K562 (cell line): ENCODE data around the gene PPM1D. TPM values are rescaled to one million over a fixed set of nuclear protein-coding genes. Genes with fewer than 3 reads are reported as not detected.
A peak's percentile ranks its signal among the peaks of the same experiment; 100 is the strongest.

Experiments
- BACH1 ChIP-seq: fragments of 200-800 bp; sonication (Bioruptor generic); IDR thresholded peaks from 2 replicates; pipeline ENCODE4 v1.6.1; 2016; ENCODE audit warnings: missing genetic modification characterization, missing compliant biosample characterization
- NCOA2 ChIP-seq, 2 experiments: fragments of 450-650 bp; IDR thresholded peaks; 2 replicates each; pipeline ENCODE4 v1.6.1; 2018; ENCODE audit warnings: mild to moderate bottlenecking in 2 of 2, moderate library complexity in 1 of 2; ENCODE audit not compliant: partially characterized antibody in 2 of 2
- NFIC ChIP-seq: fragments of 450-650 bp; IDR thresholded peaks from 2 replicates; pipeline ENCODE4 v1.6.1; 2017; ENCODE audit warnings: mild to moderate bottlenecking, inconsistent platforms
- NFIX ChIP-seq: fragments of 250-450 bp; sonication (Bioruptor Pico); IDR thresholded peaks from 2 replicates; pipeline ENCODE4 v1.4.0; 2020; ENCODE audit warnings: low read depth, mild to moderate bottlenecking, moderate library complexity
- RAD51 ChIP-seq: fragments of 450-650 bp; IDR thresholded peaks from 2 replicates; pipeline ENCODE4 v1.7.1; 2016; ENCODE audit warnings: low read depth, mild to moderate bottlenecking, borderline replicate concordance
- polyA plus RNA-seq, 8 experiments: library from polyadenylated mRNA; depleted of rRNA in 4 of 8; stranded (reverse) in 5 of 8; unstranded in 3 of 8; fragments of >200 nt; fragmentation: Nextera tagmentation in 2 of 8; fragmentation: Illumina TruSeq in 1 of 8; extraction: Ambion mirVana in 2 of 8; extraction: Trizol in 1 of 8; gene quantifications; 2 replicates each; pipeline versions ENCODE4 v1.2.1 to v1.2.3, GENCODE V29; 2011 to 2014; ENCODE audit warnings: inconsistent platforms in 1 of 8, missing spikeins in 1 of 8
- total RNA-seq, 7 experiments: library from RNA; depleted of rRNA in 6 of 7; stranded (reverse); fragments of >200 nt in 6 of 7; fragmentation: Illumina TruSeq in 2 of 7; extraction: Trizol in 2 of 7; gene quantifications; 2 replicates each; pipeline versions ENCODE4 v1.2.1 to v1.2.3, GENCODE V29; 2011 to 2021; ENCODE audit warnings: low replicate concordance in 1 of 7
- TF ChIP-seq, protein P1 (sequence below), 3 experiments: fragments of 200-800 bp in 1 of 3; fragments of 250-450 bp in 1 of 3; fragments of 450-650 bp in 1 of 3; sonication (Bioruptor Pico) in 1 of 3; sonication (Bioruptor generic) in 1 of 3; formaldehyde crosslinking in 1 of 3; IDR thresholded peaks; 2 replicates each; pipeline versions ENCODE4 v1.6.1 to v1.8.0; 2016 to 2022; ENCODE audit warnings: mild to moderate bottlenecking in 2 of 3, missing genetic modification characterization in 2 of 3, missing compliant biosample characterization in 1 of 3, moderate library complexity in 1 of 3
- TF ChIP-seq, protein P2 (sequence below), 3 experiments: IDR thresholded peaks in 2 of 3; conservative IDR thresholded peaks in 1 of 3; 2 replicates each; pipeline ENCODE4 v1.5.1; 2011 to 2012; ENCODE audit warnings: low read length in 3 of 3, mild to moderate bottlenecking in 3 of 3, control low read depth in 2 of 3, improper control_type of control experiment in 1 of 3, inconsistent platforms in 1 of 3, low read depth in 1 of 3, mixed read lengths in 1 of 3, moderate library complexity in 1 of 3; ENCODE audit not compliant: insufficient read depth in 2 of 3

PPM1D gene
- total and polyA plus RNA-seq, 9 of the 15 experiments (the other 6 are each of a cell fraction or from before 2014, with no cell fraction given) = 2.1 to 19.0 (median 7.8) TPM

DNA sequence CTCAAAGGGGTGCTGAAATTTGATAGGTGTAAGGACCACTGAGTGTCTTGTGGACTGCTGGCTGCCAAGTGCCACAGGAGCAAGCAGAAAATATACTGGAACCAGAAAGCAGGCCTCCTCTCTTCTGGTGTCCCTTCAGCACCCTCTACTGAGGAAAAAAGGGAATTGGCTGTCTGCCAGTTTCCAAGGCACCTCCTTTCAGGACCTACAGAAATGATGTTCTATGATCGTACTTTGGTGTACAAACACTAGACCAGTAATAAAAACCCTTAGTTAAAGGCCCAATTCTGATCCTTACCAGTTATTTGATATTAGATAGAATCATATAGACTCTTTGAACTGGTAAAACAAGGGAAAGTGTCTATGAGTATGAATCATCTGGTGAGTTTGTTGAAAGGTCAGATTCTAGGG lies 41.8 kb downstream of the PPM1D start (continued):
- peak; percentile 99 for TF ChIP-seq NFIC
- TF ChIP-seq, protein P1, sequence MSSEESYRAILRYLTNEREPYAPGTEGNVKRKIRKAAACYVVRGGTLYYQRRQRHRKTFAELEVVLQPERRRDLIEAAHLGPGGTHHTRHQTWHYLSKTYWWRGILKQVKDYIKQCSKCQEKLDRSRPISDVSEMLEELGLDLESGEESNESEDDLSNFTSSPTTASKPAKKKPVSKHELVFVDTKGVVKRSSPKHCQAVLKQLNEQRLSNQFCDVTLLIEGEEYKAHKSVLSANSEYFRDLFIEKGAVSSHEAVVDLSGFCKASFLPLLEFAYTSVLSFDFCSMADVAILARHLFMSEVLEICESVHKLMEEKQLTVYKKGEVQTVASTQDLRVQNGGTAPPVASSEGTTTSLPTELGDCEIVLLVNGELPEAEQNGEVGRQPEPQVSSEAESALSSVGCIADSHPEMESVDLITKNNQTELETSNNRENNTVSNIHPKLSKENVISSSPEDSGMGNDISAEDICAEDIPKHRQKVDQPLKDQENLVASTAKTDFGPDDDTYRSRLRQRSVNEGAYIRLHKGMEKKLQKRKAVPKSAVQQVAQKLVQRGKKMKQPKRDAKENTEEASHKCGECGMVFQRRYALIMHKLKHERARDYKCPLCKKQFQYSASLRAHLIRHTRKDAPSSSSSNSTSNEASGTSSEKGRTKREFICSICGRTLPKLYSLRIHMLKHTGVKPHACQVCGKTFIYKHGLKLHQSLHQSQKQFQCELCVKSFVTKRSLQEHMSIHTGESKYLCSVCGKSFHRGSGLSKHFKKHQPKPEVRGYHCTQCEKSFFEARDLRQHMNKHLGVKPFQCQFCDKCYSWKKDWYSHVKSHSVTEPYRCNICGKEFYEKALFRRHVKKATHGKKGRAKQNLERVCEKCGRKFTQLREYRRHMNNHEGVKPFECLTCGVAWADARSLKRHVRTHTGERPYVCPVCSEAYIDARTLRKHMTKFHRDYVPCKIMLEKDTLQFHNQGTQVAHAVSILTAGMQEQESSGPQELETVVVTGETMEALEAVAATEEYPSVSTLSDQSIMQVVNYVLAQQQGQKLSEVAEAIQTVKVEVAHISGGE (CRISPR knock-in tag; IDR thresholded peaks at IDR 0.05) = peak in 1 of 3 experiments; percentile 66; a peak in 2 of 6 replicates
- TF ChIP-seq, protein P2, sequence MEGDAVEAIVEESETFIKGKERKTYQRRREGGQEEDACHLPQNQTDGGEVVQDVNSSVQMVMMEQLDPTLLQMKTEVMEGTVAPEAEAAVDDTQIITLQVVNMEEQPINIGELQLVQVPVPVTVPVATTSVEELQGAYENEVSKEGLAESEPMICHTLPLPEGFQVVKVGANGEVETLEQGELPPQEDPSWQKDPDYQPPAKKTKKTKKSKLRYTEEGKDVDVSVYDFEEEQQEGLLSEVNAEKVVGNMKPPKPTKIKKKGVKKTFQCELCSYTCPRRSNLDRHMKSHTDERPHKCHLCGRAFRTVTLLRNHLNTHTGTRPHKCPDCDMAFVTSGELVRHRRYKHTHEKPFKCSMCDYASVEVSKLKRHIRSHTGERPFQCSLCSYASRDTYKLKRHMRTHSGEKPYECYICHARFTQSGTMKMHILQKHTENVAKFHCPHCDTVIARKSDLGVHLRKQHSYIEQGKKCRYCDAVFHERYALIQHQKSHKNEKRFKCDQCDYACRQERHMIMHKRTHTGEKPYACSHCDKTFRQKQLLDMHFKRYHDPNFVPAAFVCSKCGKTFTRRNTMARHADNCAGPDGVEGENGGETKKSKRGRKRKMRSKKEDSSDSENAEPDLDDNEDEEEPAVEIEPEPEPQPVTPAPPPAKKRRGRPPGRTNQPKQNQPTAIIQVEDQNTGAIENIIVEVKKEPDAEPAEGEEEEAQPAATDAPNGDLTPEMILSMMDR (IDR thresholded peaks at IDR 0.05 in 2 of 3, conservative IDR thresholded peaks at IDR 0.05 in 1 of 3; ENCODE audit: insufficient read depth in 2 of 3, low read depth in 1 of 3, low read length in 3 of 3) = peak; percentile 60 to 76 (median 66)
- peak; percentile 88 for TF ChIP-seq NFIX
- TF ChIP-seq RAD51 = no peak
- 0 out of 2 replicates have a peak, but pooled peaks have one; percentile 31 for TF ChIP-seq BACH1
- TF ChIP-seq NCOA2 (IDR thresholded peaks at IDR 0.05; ENCODE audit: partially characterized antibody in 2 of 2) = peak in 1 of 2 experiments; percentile 74
